Chondrocyte (in vitro differentiated cells): ENCODE measurements around the gene SLC8B1. TPM values are rescaled to one million over a fixed set of nuclear protein-coding genes. Genes with fewer than 3 reads are reported as not detected.
"Not testable (repeated sequence)": the region's sequence is repeated elsewhere in the genome, so short reads cannot be mapped to it uniquely, and the experiment has no call there.

Source experiments
- DNase-seq: peaks from one replicate; pipeline ENCODE4 v3.0.0; 2021; ENCODE audit warnings: mixed read lengths, low spot score
- H3K27ac Mint-ChIP-seq: one replicate; pipeline ENCODE4 v1.8.0; 2021; ENCODE audit warnings: mild to moderate bottlenecking, moderate library complexity, mixed read lengths; ENCODE audit not compliant: unreplicated experiment
- H3K27me3 Mint-ChIP-seq: 2 replicates; pipeline ENCODE4 v1.8.0; 2021; ENCODE audit warnings: low read depth, mixed read lengths
- H3K36me3 Mint-ChIP-seq: 2 replicates; pipeline ENCODE4 v1.8.0; 2021; ENCODE audit warnings: low read depth, mixed read lengths
- H3K4me1 Mint-ChIP-seq: 2 replicates; pipeline ENCODE4 v1.8.0; 2021; ENCODE audit warnings: low read depth, mild to moderate bottlenecking, mixed read lengths
- H3K4me3 Mint-ChIP-seq: one replicate; pipeline ENCODE4 v1.8.0; 2021; ENCODE audit warnings: mild to moderate bottlenecking, moderate library complexity, mixed read lengths; ENCODE audit not compliant: unreplicated experiment
- H3K9me3 Mint-ChIP-seq: 2 replicates; pipeline ENCODE4 v1.8.0; 2021; ENCODE audit warnings: low read depth, mixed read lengths
- CTCF ChIP-seq: fragments of 200-600 bp; sonication (generic); IDR thresholded peaks from 2 replicates; pipeline ENCODE4 v1.5.0; 2021; ENCODE audit warnings: antibody characterized with exemption, mild to moderate bottlenecking, moderate library complexity
- total RNA-seq: library from RNA; stranded (reverse); gene quantifications from 3 replicates; pipeline ENCODE4 v1.2.1, GENCODE V29; 2021

SLC8B1 gene
- total RNA-seq, 1 donor from 2014 or later = 20.9 TPM

- Mint-ChIP-seq H3K4me3 (no peak overlapping the region), H3K4me1 (peaks cover 20% of the 10 kb centered on the region), H3K27ac (no peak overlapping the region), H3K9me3 (no peaks in the 10 kb centered on the region), H3K27me3 (no peaks in the 10 kb centered on the region), H3K36me3 (peaks cover 2% of the 10 kb centered on the region)
- TF ChIP-seq CTCF = no peak
- no peak for DNase-seq
Observed at GRCh38 chr12:113361574-113362370, 26.9 kb upstream of the SLC8B1 start.

GRCh38 chr12:113359939-113360748, 25.2 kb upstream of the SLC8B1 start:
- H3K27ac Mint-ChIP-seq = no peak overlapping the region
- H3K9me3 Mint-ChIP-seq = no peaks in the 10 kb centered on the region
- peaks cover 18% of the 10 kb centered on the region for H3K4me1 Mint-ChIP-seq
- H3K4me3 Mint-ChIP-seq = peak overlapping the region; percentile 84
- DNase-seq = no peak
- peaks cover 2% of the 10 kb centered on the region for H3K36me3 Mint-ChIP-seq
- TF ChIP-seq CTCF = peak; percentile 55
- H3K27me3 Mint-ChIP-seq = no peaks in the 10 kb centered on the region

GRCh38 chr12:113359133-113359938, 24.4 kb upstream of the SLC8B1 start:
- Mint-ChIP-seq H3K9me3 (no peaks in the 10 kb centered on the region), H3K4me1 (peaks cover 18% of the 10 kb centered on the region), H3K27me3 (no peaks in the 10 kb centered on the region), H3K27ac (peak overlapping the region; percentile 84), H3K36me3 (peaks cover 2% of the 10 kb centered on the region), H3K4me3 (peak overlapping the region; percentile 84)
- TF ChIP-seq CTCF = no peak
- no peak for DNase-seq

- no peaks in the 10 kb centered on the region for H3K9me3 Mint-ChIP-seq
- no peaks in the 10 kb centered on the region for H3K27me3 Mint-ChIP-seq
- peak; percentile 47 for TF ChIP-seq CTCF
- H3K27ac Mint-ChIP-seq = peak within 1 kb of the TSS; percentile 84
- no peak for DNase-seq
- H3K4me3 Mint-ChIP-seq = peak within 1 kb of the TSS; percentile 84
- H3K36me3 Mint-ChIP-seq = no peaks in the 10 kb centered on the region
- peaks cover 18% of the 10 kb centered on the region for H3K4me1 Mint-ChIP-seq
Observed at GRCh38 chr12:113358381-113359132, 23.6 kb upstream of the SLC8B1 start, which contains the start of gene PLBD2. PLBD2 (plus strand) TSS chr12:113358587; CDS start chr12:113358601, 14 bp downstream.

- H3K27me3 Mint-ChIP-seq, H3K36me3 Mint-ChIP-seq, H3K4me1 Mint-ChIP-seq, H3K4me3 Mint-ChIP-seq, H3K9me3 Mint-ChIP-seq, DNase-seq, H3K27ac Mint-ChIP-seq: not testable (repeated sequence)
Observed at GRCh38 chr12:113354192-113354591, 19.3 kb upstream of the SLC8B1 start.
